Fibroblast of villous mesenchyme (primary cell): Measurements from ENCODE around the gene MAGI2. TPM values are rescaled to one million over a fixed set of nuclear protein-coding genes. Genes with fewer than 3 reads are reported as not detected.

Experiments used
- DNase-seq: peaks from one replicate; pipeline ENCODE4 v3.0.0-alpha.2; 2010; ENCODE audit warnings: low read depth
- H3K4me3 ChIP-seq: 2 replicates; pipeline ENCODE4 v1.5.1; 2011; ENCODE audit warnings: low read depth, mild to moderate bottlenecking, low read length
- CTCF ChIP-seq: IDR thresholded peaks from 2 replicates; pipeline ENCODE4 v1.5.1; 2012; ENCODE audit warnings: low read depth, mild to moderate bottlenecking, low read length; ENCODE audit not compliant: insufficient read depth
- total RNA-seq: library from RNA; depleted of rRNA; stranded (reverse); fragments of >200 nt; gene quantifications from 2 replicates; pipeline ENCODE4 v1.2.3, GENCODE V29; 2012

The MAGI2 gene
- total RNA-seq, 1 donor: 24.6 TPM

GRCh38 chr7:79272938-79273337, 180.5 kb downstream of the MAGI2 start:
- peak; percentile 21 for DNase-seq
- no peak overlapping the region for H3K4me3 ChIP-seq
- TF ChIP-seq CTCF: no peak

- no peak overlapping the region for H3K4me3 ChIP-seq
- peak; percentile 59 for DNase-seq
- TF ChIP-seq CTCF: peak; percentile 58
Measured at GRCh38 chr7:79272066-79272669, 181.3 kb downstream of the MAGI2 start.

- no peak for DNase-seq
- H3K4me3 ChIP-seq: no peak overlapping the region
- TF ChIP-seq CTCF: no peak
Measured at GRCh38 chr7:79268730-79269129, 184.7 kb downstream of the MAGI2 start.

- no peak for DNase-seq
Measured at GRCh38 chr7:79258826-79259225, 194.6 kb downstream of the MAGI2 start.

GRCh38 chr7:79257959-79258358, 195.5 kb downstream of the MAGI2 start:
- TF ChIP-seq CTCF: no peak
- no peak overlapping the region for H3K4me3 ChIP-seq
- DNase-seq: no peak

More at GRCh38 chr7:79258826-79259225, 194.6 kb downstream of the MAGI2 start:
- no peak for TF ChIP-seq CTCF
- H3K4me3 ChIP-seq: no peak overlapping the region

- no peak overlapping the region for H3K4me3 ChIP-seq
- DNase-seq: no peak
- TF ChIP-seq CTCF: no peak
Measured at GRCh38 chr7:79245623-79246249, 207.7 kb downstream of the MAGI2 start.
